GM12864 (cell line): ENCODE measurements around the gene ZBP1.
A peak's percentile ranks its signal among the peaks of the same experiment; 100 is the strongest.

Experiments used
- DNase-seq: peaks from one replicate; pipeline ENCODE4 v3.0.0-alpha.2; 2011; ENCODE audit warnings: low read depth
- H3K4me3 ChIP-seq: 2 replicates; pipeline ENCODE4 v1.5.1; 2011; ENCODE audit warnings: mild to moderate bottlenecking, low read depth, low read length, control low read depth
- TF ChIP-seq, protein P1 (sequence below): IDR thresholded peaks from 2 replicates; pipeline ENCODE4 v1.5.1; 2011; ENCODE audit warnings: low read depth, mild to moderate bottlenecking, moderate library complexity, low read length, control low read depth, inconsistent platforms; ENCODE audit errors: missing control alignments

ZBP1 gene

DNA sequence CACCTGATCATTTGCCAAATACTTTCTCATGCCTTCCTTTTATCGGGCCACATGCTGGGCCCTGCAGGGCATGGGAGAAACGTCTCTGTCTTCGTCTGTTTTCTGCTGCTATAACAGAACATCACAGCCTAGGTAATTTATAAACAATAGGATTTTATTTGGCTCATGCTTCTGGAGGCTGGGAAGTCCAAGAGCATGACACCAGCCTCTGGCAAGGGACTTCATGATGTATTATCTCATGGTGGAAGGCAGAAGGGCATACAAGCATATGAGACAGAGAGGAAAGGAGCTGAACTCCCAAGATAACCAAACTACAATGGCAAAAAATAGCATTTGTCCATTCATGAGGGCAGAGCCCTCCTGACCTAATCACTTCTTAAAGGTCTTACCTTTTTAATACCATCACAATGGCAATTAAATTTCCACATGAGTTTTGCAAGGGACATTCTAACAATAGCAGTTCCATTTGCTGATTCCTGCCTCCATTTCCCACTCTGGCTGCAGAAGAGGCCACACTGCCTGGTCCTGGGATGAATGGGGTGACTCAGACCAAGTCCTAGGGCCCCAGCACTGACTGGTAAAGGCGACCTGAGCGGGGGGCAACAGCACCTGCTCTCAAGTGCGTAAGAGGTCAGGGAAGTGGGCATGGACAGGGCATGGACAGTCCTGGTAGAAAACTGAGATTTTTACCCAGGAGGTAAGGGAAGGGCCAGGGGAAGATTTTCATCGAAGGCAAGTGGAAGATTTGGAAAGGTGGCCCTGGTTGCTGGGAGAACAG is 5.1 kb upstream of the ZBP1 start:
- DNase-seq, result no peak

DNA sequence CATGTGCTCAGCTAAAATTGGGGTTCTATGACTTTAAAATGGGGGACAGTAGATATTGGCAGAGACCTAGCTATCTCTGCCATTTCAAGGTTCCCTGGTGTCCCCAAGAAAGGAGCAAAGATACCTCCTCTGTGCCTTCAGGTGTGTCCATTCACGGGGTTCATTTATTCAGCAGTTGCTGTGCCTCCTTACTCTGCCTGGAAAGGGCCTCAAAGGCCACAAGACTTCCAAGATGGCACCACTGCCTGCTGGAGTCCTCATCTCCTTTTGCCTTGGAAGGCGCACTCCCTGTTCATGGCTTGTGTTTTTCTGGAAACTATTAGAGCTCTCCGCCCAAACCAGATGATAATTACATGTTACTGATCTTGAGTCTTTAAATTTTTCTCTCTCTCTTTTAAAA is 3.9 kb upstream of the ZBP1 start:
- DNase-seq, result no peak
- TF ChIP-seq, protein P1, sequence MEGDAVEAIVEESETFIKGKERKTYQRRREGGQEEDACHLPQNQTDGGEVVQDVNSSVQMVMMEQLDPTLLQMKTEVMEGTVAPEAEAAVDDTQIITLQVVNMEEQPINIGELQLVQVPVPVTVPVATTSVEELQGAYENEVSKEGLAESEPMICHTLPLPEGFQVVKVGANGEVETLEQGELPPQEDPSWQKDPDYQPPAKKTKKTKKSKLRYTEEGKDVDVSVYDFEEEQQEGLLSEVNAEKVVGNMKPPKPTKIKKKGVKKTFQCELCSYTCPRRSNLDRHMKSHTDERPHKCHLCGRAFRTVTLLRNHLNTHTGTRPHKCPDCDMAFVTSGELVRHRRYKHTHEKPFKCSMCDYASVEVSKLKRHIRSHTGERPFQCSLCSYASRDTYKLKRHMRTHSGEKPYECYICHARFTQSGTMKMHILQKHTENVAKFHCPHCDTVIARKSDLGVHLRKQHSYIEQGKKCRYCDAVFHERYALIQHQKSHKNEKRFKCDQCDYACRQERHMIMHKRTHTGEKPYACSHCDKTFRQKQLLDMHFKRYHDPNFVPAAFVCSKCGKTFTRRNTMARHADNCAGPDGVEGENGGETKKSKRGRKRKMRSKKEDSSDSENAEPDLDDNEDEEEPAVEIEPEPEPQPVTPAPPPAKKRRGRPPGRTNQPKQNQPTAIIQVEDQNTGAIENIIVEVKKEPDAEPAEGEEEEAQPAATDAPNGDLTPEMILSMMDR, result no peak

More for the DNA sequence above, 5.1 kb upstream of the ZBP1 start:
- TF ChIP-seq, protein P1, result no peak
- no peak overlapping the region for H3K4me3 ChIP-seq

DNA sequence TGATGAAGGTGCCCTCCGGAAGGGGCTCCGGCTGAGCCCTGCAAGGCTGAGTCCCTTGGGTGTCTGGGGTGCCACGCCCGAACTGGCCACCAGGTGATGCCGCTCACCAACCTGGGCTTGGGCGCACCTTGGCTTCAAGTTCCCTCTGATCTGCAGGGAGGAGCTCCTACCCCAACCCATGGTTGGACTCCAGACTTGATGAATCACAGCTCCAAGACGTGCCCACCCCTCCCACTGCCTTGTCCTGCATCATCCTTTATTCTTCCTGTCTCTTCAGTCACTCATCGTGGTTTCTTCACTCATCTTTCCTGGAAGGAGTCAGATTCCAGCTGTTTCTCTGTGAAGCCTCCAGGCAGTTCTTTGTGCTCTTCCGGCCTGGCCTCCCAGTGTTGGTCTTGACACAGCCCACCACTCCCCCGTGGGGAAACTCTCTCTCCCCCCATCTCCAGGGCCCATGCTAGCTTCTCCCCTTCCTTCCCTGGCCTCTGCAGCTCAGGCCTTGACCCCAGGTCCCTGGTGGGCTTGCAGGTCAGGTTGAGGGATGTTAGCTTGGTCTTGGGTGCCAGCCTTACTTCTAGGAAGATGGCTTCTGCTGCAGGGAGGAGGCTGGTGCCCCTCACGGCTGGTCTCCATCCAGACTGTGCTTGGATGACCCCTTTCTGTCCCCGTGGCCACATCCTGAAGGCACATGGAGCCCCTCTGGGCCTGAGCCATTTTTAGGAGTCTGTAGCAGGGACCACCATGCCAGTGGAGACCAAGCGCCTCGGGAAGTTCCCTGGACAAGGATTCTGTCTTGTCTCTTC is 2.6 kb upstream of the ZBP1 start:
- H3K4me3 ChIP-seq, result no peak overlapping the region
- TF ChIP-seq, protein P1, result peak; percentile 99
- no peak for DNase-seq

More for the DNA sequence above, 3.9 kb upstream of the ZBP1 start:
- H3K4me3 ChIP-seq, result no peak overlapping the region

DNA sequence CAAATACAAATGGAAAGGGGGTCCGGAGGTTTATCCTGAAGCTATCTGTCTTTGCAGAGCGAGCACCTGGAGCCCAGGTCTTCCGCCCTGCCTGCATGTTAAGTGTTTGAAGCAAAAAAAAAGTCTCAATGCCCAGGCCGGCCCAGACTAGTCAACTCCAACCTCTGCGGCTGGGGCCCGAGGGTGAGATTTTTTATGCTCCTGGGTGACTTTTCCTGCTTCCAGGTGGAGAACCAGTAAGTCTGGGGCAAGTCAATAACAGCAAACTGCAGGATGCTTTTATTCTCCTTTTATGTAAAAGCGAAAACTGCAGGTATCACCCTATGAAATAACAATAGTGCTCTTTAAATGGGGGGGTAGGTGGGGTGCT is 2.0 kb upstream of the ZBP1 start:
- TF ChIP-seq, protein P1, result no peak
- DNase-seq, result no peak
- no peak overlapping the region for H3K4me3 ChIP-seq

DNA sequence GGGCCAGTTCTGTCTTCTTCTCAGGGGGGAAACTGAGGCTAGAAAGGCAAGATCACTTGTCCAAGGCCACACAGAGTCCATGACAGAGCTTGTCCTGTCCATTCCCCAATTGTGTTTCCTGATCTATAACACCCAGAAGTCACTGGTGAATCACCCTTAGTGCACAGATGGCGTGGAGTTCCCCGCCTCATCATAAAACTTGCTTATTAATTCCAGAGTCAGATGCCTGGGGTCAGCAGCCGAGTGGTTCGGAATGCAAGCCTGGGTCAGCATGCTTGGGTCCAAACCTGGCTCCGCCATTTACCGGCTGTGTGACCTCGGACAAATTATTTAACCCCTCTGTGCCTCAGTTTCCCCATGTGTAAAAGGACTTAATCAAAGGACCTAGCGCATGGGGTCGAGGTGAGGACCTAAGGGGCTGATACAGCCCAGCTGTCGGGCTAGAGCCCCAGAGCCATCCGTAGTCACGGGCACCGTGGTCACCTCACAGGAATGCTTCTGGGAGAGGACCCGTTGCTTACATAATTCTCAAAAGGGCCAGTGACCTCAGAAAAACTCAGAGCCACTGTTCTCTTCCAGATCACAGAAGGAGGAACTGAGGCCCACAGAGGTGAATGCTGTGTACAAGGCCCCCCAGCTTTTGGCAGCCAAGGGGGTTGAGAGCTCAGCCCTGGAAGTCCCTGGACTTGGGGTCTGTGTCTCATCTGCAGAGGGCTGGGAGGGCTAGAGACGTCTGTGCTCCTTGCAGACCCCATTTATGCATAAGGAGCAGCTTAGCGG is 1.4 kb upstream of the ZBP1 start:
- DNase-seq, result no peak
- H3K4me3 ChIP-seq, result no peak overlapping the region
- TF ChIP-seq, protein P1, result no peak

DNA sequence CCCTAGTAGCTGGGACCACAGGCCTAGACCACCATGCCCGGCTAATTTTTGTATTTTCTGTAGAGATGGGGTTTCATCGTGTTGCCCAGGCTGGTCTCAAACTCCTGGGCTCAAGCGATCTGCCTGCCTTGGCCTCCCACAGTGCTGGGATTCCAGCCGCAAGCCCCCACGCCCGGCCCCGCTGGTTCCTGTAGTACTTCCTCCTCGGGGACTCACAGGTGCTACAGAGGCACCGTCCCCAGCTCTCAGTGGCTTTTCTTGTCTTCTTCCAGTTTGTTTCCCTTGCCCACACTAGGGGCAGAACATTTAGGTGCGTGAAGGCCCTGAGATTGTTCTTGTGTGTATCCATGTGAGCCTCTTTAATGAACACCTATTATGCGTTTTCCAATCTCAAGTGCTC is 773 bp upstream of the ZBP1 start:
- TF ChIP-seq, protein P1, result no peak
- no peak overlapping the region for H3K4me3 ChIP-seq
- no peak for DNase-seq
